WERI-Rb-1 (cell line): ENCODE data around the gene NSUN4.

ENCODE experiments used
- DNase-seq: peaks from one replicate; pipeline ENCODE4 v3.0.0-alpha.2; 2020
- H3K27ac ChIP-seq: fragments of 250-450 bp; sonication (Bioruptor Pico); 2 replicates; pipeline ENCODE4 v1.5.1; 2020; ENCODE audit warnings: mild to moderate bottlenecking, moderate library complexity
- H3K27me3 ChIP-seq: fragments of 250-450 bp; sonication (Bioruptor Pico); 2 replicates; pipeline ENCODE4 v1.5.1; 2021; ENCODE audit warnings: mild to moderate bottlenecking, low read depth, moderate library complexity; ENCODE audit not compliant: insufficient read depth, severe bottlenecking
- H3K36me3 ChIP-seq: fragments of 250-450 bp; sonication (Bioruptor Pico); 2 replicates; pipeline ENCODE4 v1.5.1; 2020; ENCODE audit warnings: mild to moderate bottlenecking, moderate library complexity
- H3K4me3 ChIP-seq: 2 replicates; pipeline ENCODE4 v1.5.1; 2011; ENCODE audit warnings: low read depth, mild to moderate bottlenecking, control low read depth, low read length
- H3K9me3 ChIP-seq: fragments of 250-450 bp; sonication (Bioruptor Pico); 2 replicates; pipeline ENCODE4 v1.5.1; 2021; ENCODE audit warnings: mild to moderate bottlenecking, moderate library complexity; ENCODE audit not compliant: severe bottlenecking
- TF ChIP-seq, protein P1 (sequence below): IDR thresholded peaks from 2 replicates; pipeline ENCODE4 v1.5.1; 2011; ENCODE audit warnings: low read depth, mild to moderate bottlenecking, control low read depth, inconsistent platforms, low read length

Gene NSUN4

GRCh38 chr1:46340404-46341221 is at the start of gene NSUN4:
NSUN4 (plus strand) TSS chr1:46340807; CDS start chr1:46340827, 20 bp downstream.
- H3K9me3 ChIP-seq: no peaks in the 10 kb centered on the region
- peak within 1 kb of the TSS; percentile 80 for H3K27ac ChIP-seq
- H3K36me3 ChIP-seq: peaks cover 6% of the 10 kb centered on the region
- peak; percentile 81 for DNase-seq
- H3K27me3 ChIP-seq: no peaks in the 10 kb centered on the region
- H3K4me3 ChIP-seq: peak within 1 kb of the TSS; percentile 69
- TF ChIP-seq, protein P1, sequence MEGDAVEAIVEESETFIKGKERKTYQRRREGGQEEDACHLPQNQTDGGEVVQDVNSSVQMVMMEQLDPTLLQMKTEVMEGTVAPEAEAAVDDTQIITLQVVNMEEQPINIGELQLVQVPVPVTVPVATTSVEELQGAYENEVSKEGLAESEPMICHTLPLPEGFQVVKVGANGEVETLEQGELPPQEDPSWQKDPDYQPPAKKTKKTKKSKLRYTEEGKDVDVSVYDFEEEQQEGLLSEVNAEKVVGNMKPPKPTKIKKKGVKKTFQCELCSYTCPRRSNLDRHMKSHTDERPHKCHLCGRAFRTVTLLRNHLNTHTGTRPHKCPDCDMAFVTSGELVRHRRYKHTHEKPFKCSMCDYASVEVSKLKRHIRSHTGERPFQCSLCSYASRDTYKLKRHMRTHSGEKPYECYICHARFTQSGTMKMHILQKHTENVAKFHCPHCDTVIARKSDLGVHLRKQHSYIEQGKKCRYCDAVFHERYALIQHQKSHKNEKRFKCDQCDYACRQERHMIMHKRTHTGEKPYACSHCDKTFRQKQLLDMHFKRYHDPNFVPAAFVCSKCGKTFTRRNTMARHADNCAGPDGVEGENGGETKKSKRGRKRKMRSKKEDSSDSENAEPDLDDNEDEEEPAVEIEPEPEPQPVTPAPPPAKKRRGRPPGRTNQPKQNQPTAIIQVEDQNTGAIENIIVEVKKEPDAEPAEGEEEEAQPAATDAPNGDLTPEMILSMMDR: peak; percentile 41; the same call in 1 of the 2 replicates

DNA sequence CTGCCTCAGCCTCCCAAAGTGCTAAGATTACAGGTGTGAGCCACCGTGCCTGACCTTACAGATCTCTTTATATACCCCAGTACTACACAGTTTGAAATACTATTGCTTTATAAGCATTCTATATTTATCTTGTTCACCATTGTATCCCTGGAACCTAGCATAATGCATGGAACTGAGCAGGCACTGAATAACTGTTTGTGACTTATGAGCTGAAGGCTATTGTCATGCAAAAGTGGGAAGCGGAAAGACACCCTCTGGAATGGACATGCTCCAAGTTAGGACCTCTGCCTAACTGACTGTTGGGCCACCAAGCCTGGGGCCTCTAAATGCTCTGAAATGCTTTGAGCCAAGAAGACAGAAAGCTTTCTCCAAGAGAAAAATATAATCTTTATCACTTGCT is 45.3 kb upstream of the NSUN4 start:
- peaks cover 61% of the 10 kb centered on the region for H3K36me3 ChIP-seq

GRCh38 chr1:46298387-46298786 is 42.2 kb upstream of the NSUN4 start:
- H3K4me3 ChIP-seq: no peak overlapping the region
- no peak for DNase-seq
- TF ChIP-seq, protein P1: no peak
- H3K27ac ChIP-seq: no peak overlapping the region
- no peaks in the 10 kb centered on the region for H3K27me3 ChIP-seq
- no peaks in the 10 kb centered on the region for H3K9me3 ChIP-seq
- peaks cover 52% of the 10 kb centered on the region for H3K36me3 ChIP-seq

More for the DNA sequence above, 45.3 kb upstream of the NSUN4 start:
- DNase-seq: no peak
- H3K4me3 ChIP-seq: no peak overlapping the region
- H3K27ac ChIP-seq: no peak overlapping the region
- TF ChIP-seq, protein P1: no peak
- no peaks in the 10 kb centered on the region for H3K27me3 ChIP-seq
- H3K9me3 ChIP-seq: no peaks in the 10 kb centered on the region

DNA sequence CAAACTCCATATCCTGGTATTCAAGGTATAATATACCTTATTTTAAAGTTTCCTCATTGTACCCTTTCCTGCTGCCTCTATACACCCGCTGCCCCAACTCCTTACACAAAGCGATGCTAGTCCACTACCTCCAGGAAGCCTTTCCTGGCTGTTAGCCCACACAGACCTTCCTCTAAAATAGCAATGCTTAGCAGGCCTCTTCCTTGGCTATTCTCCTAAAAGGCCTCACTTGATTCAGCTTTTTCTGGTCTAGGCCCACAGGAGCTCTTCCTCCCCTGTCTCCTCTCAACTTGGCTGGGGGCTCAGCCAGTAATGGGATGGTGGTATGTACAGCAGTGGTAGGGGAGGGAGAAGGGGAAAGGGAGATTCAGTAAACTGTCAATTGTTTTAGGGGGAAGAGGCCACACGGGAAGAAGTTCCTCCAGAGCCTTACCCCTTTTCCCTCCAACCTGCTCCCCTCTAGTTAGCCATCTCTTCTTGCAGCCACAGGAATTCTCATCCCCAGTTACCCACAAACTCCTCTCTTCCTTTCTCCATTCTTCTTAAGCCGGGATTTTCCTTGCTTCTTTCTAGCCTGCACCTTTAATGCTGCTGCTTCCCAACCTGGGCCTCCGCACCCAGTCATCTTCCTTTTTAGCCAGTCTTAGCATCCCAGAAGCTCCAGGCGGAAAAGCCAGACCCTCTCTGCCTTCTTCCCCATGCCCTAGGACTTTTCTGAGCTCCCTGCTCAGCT is 39.8 kb upstream of the NSUN4 start:
- no peak for DNase-seq
- TF ChIP-seq, protein P1: no peak
- Histone ChIP-seq H3K9me3 (no peaks in the 10 kb centered on the region), H3K27me3 (no peaks in the 10 kb centered on the region), H3K4me3 (peak overlapping the region; percentile 98), H3K27ac (peak overlapping the region; percentile 99), H3K36me3 (peaks cover 36% of the 10 kb centered on the region)

- peak overlapping the region; percentile 98 for H3K4me3 ChIP-seq
- DNase-seq: no peak
- TF ChIP-seq, protein P1: no peak
Observed at GRCh38 chr1:46301406-46301807, 39.2 kb upstream of the NSUN4 start.

More at GRCh38 chr1:46301406-46301807, 39.2 kb upstream of the NSUN4 start:
- Histone ChIP-seq H3K9me3 (no peaks in the 10 kb centered on the region), H3K27ac (peak overlapping the region; percentile 99), H3K27me3 (no peaks in the 10 kb centered on the region), H3K36me3 (peaks cover 34% of the 10 kb centered on the region)
